ENCODE measurements around the gene CCDC9.
A peak's percentile ranks its signal among the peaks of the same experiment; 100 is the strongest.
"Not testable (repeated sequence)": the region's sequence is repeated elsewhere in the genome, so short reads cannot be mapped to it uniquely, and the experiment has no call there.

Gene CCDC9

GRCh38 chr19:47261946-47262793 is 5.8 kb downstream of the CCDC9 start:
- DNase-seq, result not testable (repeated sequence)

- DNase-seq, result no peak
Measured at GRCh38 chr19:47264629-47265028, 8.3 kb downstream of the CCDC9 start.

- no peak for DNase-seq
Measured at GRCh38 chr19:47266401-47266941, 10.1 kb downstream of the CCDC9 start.

- no peak for DNase-seq
Measured at GRCh38 chr19:47267350-47267759, 11.0 kb downstream of the CCDC9 start.

GRCh38 chr19:47268028-47268427 is 11.7 kb downstream of the CCDC9 start:
- DNase-seq, result no peak

GRCh38 chr19:47269596-47269995 is 13.3 kb downstream of the CCDC9 start:
- DNase-seq, result no peak

- no peak for DNase-seq
Measured at GRCh38 chr19:47270408-47270807, 14.1 kb downstream of the CCDC9 start.

- no peak for DNase-seq
Measured at GRCh38 chr19:47271949-47272348, 15.6 kb downstream of the CCDC9 start.

GRCh38 chr19:47272448-47273312 is 16.4 kb downstream of the CCDC9 start:
- DNase-seq, result no peak

- DNase-seq, result peak; percentile 89
Measured at GRCh38 chr19:47273313-47274070, 17.2 kb downstream of the CCDC9 start.

GRCh38 chr19:47274071-47274890 is 18.0 kb downstream of the CCDC9 start, which contains the start of gene INAFM1:
Gene INAFM1, plus strand, starts transcription at chr19:47274885. Its CDS starts 35 bp downstream, at chr19:47274920.
- peak; percentile 90 for DNase-seq

- no peak for DNase-seq
Measured at GRCh38 chr19:47274891-47275761, 18.8 kb downstream of the CCDC9 start.

GRCh38 chr19:47275791-47276461 is 19.6 kb downstream of the CCDC9 start:
- no peak for DNase-seq

GRCh38 chr19:47276513-47276912 is 20.2 kb downstream of the CCDC9 start:
- DNase-seq, result not testable (repeated sequence)

GRCh38 chr19:47280183-47280797 is 24.0 kb downstream of the CCDC9 start:
- no peak for DNase-seq

GRCh38 chr19:47283405-47284059 is 27.2 kb downstream of the CCDC9 start:
- DNase-seq, result no peak

GRCh38 chr19:47284324-47284899 is 28.1 kb downstream of the CCDC9 start:
- peak; percentile 14 for DNase-seq

GRCh38 chr19:47296036-47296435 is 39.7 kb downstream of the CCDC9 start:
- peak; percentile 33 for DNase-seq

- DNase-seq, result not testable (repeated sequence)
Measured at GRCh38 chr19:47300867-47301266, 44.5 kb downstream of the CCDC9 start.
